HG03558 (cell line): ENCODE results near the gene ICAM3.

Experiments used
- ATAC-seq: cut with Tn5 transposase; IDR thresholded peaks from one replicate; pipeline ENCODE4 v1.9.1; 2021; ENCODE audit warnings: moderate number of reproducible peaks; ENCODE audit not compliant: unreplicated experiment; ENCODE audit errors: extremely low read depth

Gene ICAM3

GRCh38 chr19:10293637-10294367 lies 45.6 kb downstream of the ICAM3 start:
- ATAC-seq = no peak

- ATAC-seq = no peak
Observed at GRCh38 chr19:10292789-10293636, 46.4 kb downstream of the ICAM3 start.

GRCh38 chr19:10292206-10292788 lies 47.1 kb downstream of the ICAM3 start:
- ATAC-seq = no peak

GRCh38 chr19:10291554-10292205 lies 47.7 kb downstream of the ICAM3 start:
- no peak for ATAC-seq

- ATAC-seq = no peak
Observed at GRCh38 chr19:10290876-10291553, 48.4 kb downstream of the ICAM3 start.

- ATAC-seq = no peak
Observed at GRCh38 chr19:10290357-10290875, 49.0 kb downstream of the ICAM3 start.

- ATAC-seq = no peak
Observed at GRCh38 chr19:10289836-10290356, 49.5 kb downstream of the ICAM3 start, which contains the start of gene ICAM5. TSS of gene ICAM5 (plus strand) at chr19:10289952. CDS start at chr19:10290044, 92 bp downstream.

GRCh38 chr19:10289167-10289835 lies 50.1 kb downstream of the ICAM3 start:
- ATAC-seq = no peak

- no peak for ATAC-seq
Observed at GRCh38 chr19:10288662-10289166, 50.7 kb downstream of the ICAM3 start.

GRCh38 chr19:10286803-10287737 lies 52.4 kb downstream of the ICAM3 start, which contains the start of gene ICAM4:
TSS of gene ICAM4 (plus strand) at chr19:10286955. CDS start at chr19:10287013, 58 bp downstream.
- ATAC-seq = no peak

GRCh38 chr19:10285393-10285792 lies 54.0 kb downstream of the ICAM3 start:
- ATAC-seq = no peak

- ATAC-seq = no peak
Observed at GRCh38 chr19:10284960-10285278, 54.5 kb downstream of the ICAM3 start.

GRCh38 chr19:10284065-10284959 lies 55.1 kb downstream of the ICAM3 start:
- no peak for ATAC-seq
